OCI-LY1 (cell line): ENCODE data around the gene MRPL53.

Experiments used
- H2AFZ ChIP-seq: fragments of 200-600 bp; sonication (generic), shearing (Covaris generic); 2 replicates; pipeline ENCODE4 v1.6.0; 2014; ENCODE audit warnings: antibody characterized with exemption, mild to moderate bottlenecking, low read length
- H3F3A ChIP-seq: fragments of 200-600 bp; sonication (generic), shearing (Covaris generic); 2 replicates; pipeline ENCODE4 v1.6.0; 2014; ENCODE audit warnings: mild to moderate bottlenecking, antibody characterized with exemption, low read length, moderate library complexity; ENCODE audit not compliant: insufficient read depth
- H3K27ac ChIP-seq: fragments of 200-600 bp; sonication (generic); 2 replicates; pipeline ENCODE4 v1.5.1; 2014; ENCODE audit warnings: low read length, mixed run types, mild to moderate bottlenecking, low read depth; ENCODE audit not compliant: poor library complexity, severe bottlenecking
- H3K27me3 ChIP-seq: fragments of 200-600 bp; sonication (generic); 2 replicates; pipeline ENCODE4 v1.6.0; 2014; ENCODE audit warnings: antibody characterized with exemption, mild to moderate bottlenecking, low read length, moderate library complexity; ENCODE audit not compliant: insufficient read depth
- H3K36me3 ChIP-seq: fragments of 200-600 bp; sonication (generic); 2 replicates; pipeline ENCODE4 v1.6.1; 2014; ENCODE audit warnings: mild to moderate bottlenecking, antibody characterized with exemption, low read length, moderate library complexity, mixed read lengths; ENCODE audit not compliant: insufficient read depth
- H3K4me1 ChIP-seq: fragments of 200-600 bp; sonication (generic); 2 replicates; pipeline ENCODE4 v1.5.1; 2014; ENCODE audit warnings: mild to moderate bottlenecking, low read length, moderate library complexity; ENCODE audit not compliant: insufficient read depth, severe bottlenecking
- H3K4me2 ChIP-seq: fragments of 200-600 bp; sonication (generic), shearing (Covaris generic); 2 replicates; pipeline ENCODE4 v1.6.1; 2014; ENCODE audit warnings: low read length
- H3K4me3 ChIP-seq: fragments of 200-600 bp; sonication (generic); 2 replicates; pipeline ENCODE4 v1.5.1; 2014; ENCODE audit warnings: low read length, low read depth, mild to moderate bottlenecking, mixed read lengths; ENCODE audit not compliant: poor library complexity, severe bottlenecking
- H3K79me2 ChIP-seq: fragments of 200-600 bp; shearing (Covaris generic); 2 replicates; pipeline ENCODE4 v1.6.1; 2016; ENCODE audit warnings: mixed run types, low read length, mixed read lengths; ENCODE audit not compliant: insufficient read depth
- H3K9ac ChIP-seq: fragments of 200-600 bp; sonication (generic), shearing (Covaris generic); 2 replicates; pipeline ENCODE4 v1.6.1; 2014; ENCODE audit warnings: mild to moderate bottlenecking, low read length, mixed read lengths
- H3K9me2 ChIP-seq: fragments of 200-600 bp; sonication (generic), shearing (Covaris generic); 2 replicates; pipeline ENCODE4 v1.6.1; 2014; ENCODE audit warnings: low read depth, mild to moderate bottlenecking, low read length, mixed read lengths
- H3K9me3 ChIP-seq: fragments of 200-600 bp; shearing (Covaris generic); 2 replicates; pipeline ENCODE4 v1.6.1; 2014; ENCODE audit warnings: low read length, mixed read lengths
- H4K20me1 ChIP-seq: fragments of 200-600 bp; sonication (generic), shearing (Covaris generic); 2 replicates; pipeline ENCODE4 v1.6.0; 2016; ENCODE audit warnings: mild to moderate bottlenecking, low read length; ENCODE audit not compliant: insufficient read depth
- CTCF ChIP-seq: fragments of 200-600 bp; sonication (generic), shearing (Covaris generic); IDR thresholded peaks from 2 replicates; pipeline ENCODE4 v1.5.1; 2017; ENCODE audit warnings: mild to moderate bottlenecking, antibody characterized with exemption, low read length, moderate library complexity, mixed read lengths
- EZH2 ChIP-seq: fragments of 200-600 bp; sonication (generic), shearing (Covaris generic); IDR thresholded peaks from 2 replicates; pipeline ENCODE4 v1.8.0; 2017; ENCODE audit warnings: borderline replicate concordance, mixed run types, mild to moderate bottlenecking, antibody characterized with exemption, low read length, moderate library complexity, mixed read lengths

Gene MRPL53

GRCh38 chr2:74426181-74426758 lies 46.2 kb downstream of the MRPL53 start:
- no peaks in the 10 kb centered on the region for H3K79me2 ChIP-seq
- no peak overlapping the region for H3K4me2 ChIP-seq
- H2AFZ ChIP-seq = no peak overlapping the region
- no peak for TF ChIP-seq CTCF
- TF ChIP-seq EZH2 = no peak
- no peaks in the 10 kb centered on the region for H3K36me3 ChIP-seq
- no peak overlapping the region for H3K27ac ChIP-seq
- no peaks in the 10 kb centered on the region for H4K20me1 ChIP-seq
- no peaks in the 10 kb centered on the region for H3K9me3 ChIP-seq
- no peaks in the 10 kb centered on the region for H3K9me2 ChIP-seq
- no peaks in the 10 kb centered on the region for H3K27me3 ChIP-seq
- H3K9ac ChIP-seq = no peak overlapping the region
- no peak overlapping the region for H3K4me3 ChIP-seq
- no peaks in the 10 kb centered on the region for H3F3A ChIP-seq
- H3K4me1 ChIP-seq = peaks cover under 1% of the 10 kb centered on the region

- no peaks in the 10 kb centered on the region for H3K9me2 ChIP-seq
- H3K36me3 ChIP-seq = no peaks in the 10 kb centered on the region
- no peak overlapping the region for H2AFZ ChIP-seq
- no peaks in the 10 kb centered on the region for H3K9me3 ChIP-seq
- no peak overlapping the region for H3K27ac ChIP-seq
- TF ChIP-seq CTCF (no peak), EZH2 (no peak)
- no peaks in the 10 kb centered on the region for H4K20me1 ChIP-seq
- H3K27me3 ChIP-seq = no peaks in the 10 kb centered on the region
- no peak overlapping the region for H3K4me3 ChIP-seq
- no peak overlapping the region for H3K4me2 ChIP-seq
- H3F3A ChIP-seq = no peaks in the 10 kb centered on the region
- H3K4me1 ChIP-seq = peaks cover 8% of the 10 kb centered on the region
- H3K79me2 ChIP-seq = no peaks in the 10 kb centered on the region
- H3K9ac ChIP-seq = no peak overlapping the region
Measured at GRCh38 chr2:74425523-74425922, 47.0 kb downstream of the MRPL53 start.

- Histone ChIP-seq H3K27ac (no peak overlapping the region), H3F3A (no peaks in the 10 kb centered on the region), H2AFZ (no peak overlapping the region)
Measured at GRCh38 chr2:74424995-74425406, 47.5 kb downstream of the MRPL53 start.

More at GRCh38 chr2:74424995-74425406, 47.5 kb downstream of the MRPL53 start:
- H3K9ac ChIP-seq = no peak overlapping the region
- H3K4me3 ChIP-seq = no peak overlapping the region
- H3K27me3 ChIP-seq = no peaks in the 10 kb centered on the region
- H3K4me1 ChIP-seq = peaks cover 13% of the 10 kb centered on the region
- no peaks in the 10 kb centered on the region for H3K9me3 ChIP-seq
- no peaks in the 10 kb centered on the region for H3K36me3 ChIP-seq
- no peaks in the 10 kb centered on the region for H3K79me2 ChIP-seq
- H3K4me2 ChIP-seq = no peak overlapping the region
- TF ChIP-seq CTCF (no peak), EZH2 (no peak)
- no peaks in the 10 kb centered on the region for H4K20me1 ChIP-seq
- H3K9me2 ChIP-seq = no peaks in the 10 kb centered on the region
